ENCODE data around the gene HIGD1A. TPM values are rescaled to one million over a fixed set of nuclear protein-coding genes. Genes with fewer than 3 reads are reported as not detected.

Gene HIGD1A
- 100 to 1,000 TPM; 171 to 217 (median 211) TPM for total RNA-seq

DNA sequence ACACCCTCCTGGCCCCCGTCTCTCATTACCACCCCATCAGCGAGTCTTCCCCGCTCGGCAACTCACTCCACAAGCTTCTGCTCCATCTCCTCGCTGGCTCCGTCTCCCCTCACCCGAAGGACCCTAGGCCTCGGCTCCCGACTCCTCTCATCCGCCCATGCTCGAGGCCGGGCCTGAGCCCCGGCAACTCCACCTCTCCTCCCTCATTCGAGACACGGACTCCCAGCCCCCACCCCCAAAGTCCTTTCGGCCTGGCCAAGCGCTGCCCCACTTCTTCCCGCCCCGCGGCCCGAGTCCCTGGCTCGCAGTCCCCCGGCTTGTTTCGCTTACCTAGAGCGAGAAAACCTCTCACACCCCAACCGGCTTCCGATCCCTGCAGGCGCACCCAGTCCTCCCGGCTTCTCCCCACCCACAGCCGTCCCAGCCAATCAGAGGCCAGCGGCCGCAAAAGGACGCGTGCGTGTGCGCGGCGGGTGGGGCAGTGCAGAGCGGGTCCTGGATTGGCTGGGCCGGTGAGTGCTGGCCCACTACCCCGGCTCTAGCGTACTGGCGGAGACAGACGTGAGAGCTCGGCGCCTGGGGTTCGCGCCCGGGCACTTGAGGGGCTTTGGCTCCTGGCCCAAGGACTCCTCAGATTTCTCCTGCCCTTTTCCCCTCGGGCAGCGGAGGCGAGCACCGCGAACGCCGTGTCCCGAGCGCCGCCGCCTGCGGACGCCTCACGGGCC is at the start of gene HIGD1A:
Gene HIGD1A, minus strand, starts transcription at position 385 of the 725 bp plus-strand sequence. CDS start 10,237 bp downstream, outside the sequence.
- TF ChIP-seq, protein P1, sequence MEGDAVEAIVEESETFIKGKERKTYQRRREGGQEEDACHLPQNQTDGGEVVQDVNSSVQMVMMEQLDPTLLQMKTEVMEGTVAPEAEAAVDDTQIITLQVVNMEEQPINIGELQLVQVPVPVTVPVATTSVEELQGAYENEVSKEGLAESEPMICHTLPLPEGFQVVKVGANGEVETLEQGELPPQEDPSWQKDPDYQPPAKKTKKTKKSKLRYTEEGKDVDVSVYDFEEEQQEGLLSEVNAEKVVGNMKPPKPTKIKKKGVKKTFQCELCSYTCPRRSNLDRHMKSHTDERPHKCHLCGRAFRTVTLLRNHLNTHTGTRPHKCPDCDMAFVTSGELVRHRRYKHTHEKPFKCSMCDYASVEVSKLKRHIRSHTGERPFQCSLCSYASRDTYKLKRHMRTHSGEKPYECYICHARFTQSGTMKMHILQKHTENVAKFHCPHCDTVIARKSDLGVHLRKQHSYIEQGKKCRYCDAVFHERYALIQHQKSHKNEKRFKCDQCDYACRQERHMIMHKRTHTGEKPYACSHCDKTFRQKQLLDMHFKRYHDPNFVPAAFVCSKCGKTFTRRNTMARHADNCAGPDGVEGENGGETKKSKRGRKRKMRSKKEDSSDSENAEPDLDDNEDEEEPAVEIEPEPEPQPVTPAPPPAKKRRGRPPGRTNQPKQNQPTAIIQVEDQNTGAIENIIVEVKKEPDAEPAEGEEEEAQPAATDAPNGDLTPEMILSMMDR (IDR thresholded peaks at IDR 0.05) = no peak
- TF ChIP-seq POLR2A (IDR thresholded peaks at IDR 0.05) = peak; percentile 81 to 100
- Histone ChIP-seq H3K9me3 (no peaks in the 10 kb centered on the region), H3K4me1 (peaks cover 26 to 32% of the 10 kb centered on the region in 2 donors), H3K27ac (peak within 1 kb of the TSS; percentile 96 to 98 (median 97)), H3K27me3 (no peaks in the 10 kb centered on the region), H3K36me3 (no peaks in the 10 kb centered on the region), H3K4me3 (replicated peaks in 1 of 3) (peak within 1 kb of the TSS; percentile 27 to 97 (median 77))
- intact Hi-C loops (cut with DNase I) = no loop called here
- DNase-seq = peak; percentile 97
- WGBS, 2 donors = 0 to 2% methylated on average over 26 to 27 of the region's 63 CpGs

DNA sequence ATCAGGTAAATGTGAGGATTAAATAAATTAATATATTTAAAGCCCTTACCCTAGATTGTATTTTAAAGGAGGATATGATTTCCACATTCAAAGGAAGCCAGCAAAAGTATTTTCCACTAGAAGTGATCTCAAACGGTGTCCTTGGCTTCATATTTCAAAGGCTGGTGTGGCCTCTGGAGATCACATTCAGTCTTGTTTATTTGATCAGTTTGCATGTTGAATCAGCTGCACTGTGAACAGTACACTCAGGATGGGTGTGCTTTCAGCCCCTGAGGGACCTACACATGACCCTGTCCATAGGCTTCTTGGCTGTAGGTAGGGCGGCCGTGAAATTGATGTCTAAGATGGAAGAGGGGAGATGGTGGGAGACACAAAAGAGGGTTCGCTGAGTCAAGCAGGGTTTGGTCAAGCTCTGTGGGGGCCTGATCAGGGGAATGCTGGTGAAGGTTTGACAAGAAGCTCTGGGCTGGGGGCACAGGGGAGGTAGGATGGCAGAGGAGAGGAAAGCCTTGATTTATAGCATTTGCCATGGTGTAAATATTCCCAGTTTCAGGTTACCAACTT is 49.5 kb upstream of the HIGD1A start:
- Histone ChIP-seq H3K27ac (no peak overlapping the region), H3K36me3 (no peaks in the 10 kb centered on the region), H3K27me3 (no peaks in the 10 kb centered on the region), H3K9me3 (no peaks in the 10 kb centered on the region), H3K4me1 (peaks cover 0 to 6% of the 10 kb centered on the region in 2 donors), H3K4me3 (replicated peaks in 1 of 3) (no peak overlapping the region)
- TF ChIP-seq POLR2A (IDR thresholded peaks at IDR 0.05) = no peak
- TF ChIP-seq, protein P1 (IDR thresholded peaks at IDR 0.05) = no peak
- no peak for DNase-seq
- 82 to 84% methylated on average over 4 of the region's 4 CpGs for WGBS, 2 donors
- intact Hi-C loops (cut with DNase I) = no loop called here

- 89 to 100% methylated on average over 1 of the region's 1 CpG for WGBS, 2 donors
- H3K9me3 ChIP-seq = no peaks in the 10 kb centered on the region
- H3K4me1 ChIP-seq = peaks cover 0 to 6% of the 10 kb centered on the region in 2 donors
- no peak for DNase-seq
- peak overlapping the region in 2 of 3 donors; percentile 26 to 37 for H3K27ac ChIP-seq
- intact Hi-C loops (cut with DNase I) = no loop called here
- TF ChIP-seq, protein P1 (IDR thresholded peaks at IDR 0.05) = no peak
- no peak for TF ChIP-seq POLR2A (IDR thresholded peaks at IDR 0.05)
- no peaks in the 10 kb centered on the region for H3K36me3 ChIP-seq
- no peaks in the 10 kb centered on the region for H3K27me3 ChIP-seq
- no peak overlapping the region for H3K4me3 ChIP-seq (replicated peaks in 1 of 3)
These were observed 48.8 kb upstream of the HIGD1A start for GRCh38 chr3:42853056-42853455.

DNA sequence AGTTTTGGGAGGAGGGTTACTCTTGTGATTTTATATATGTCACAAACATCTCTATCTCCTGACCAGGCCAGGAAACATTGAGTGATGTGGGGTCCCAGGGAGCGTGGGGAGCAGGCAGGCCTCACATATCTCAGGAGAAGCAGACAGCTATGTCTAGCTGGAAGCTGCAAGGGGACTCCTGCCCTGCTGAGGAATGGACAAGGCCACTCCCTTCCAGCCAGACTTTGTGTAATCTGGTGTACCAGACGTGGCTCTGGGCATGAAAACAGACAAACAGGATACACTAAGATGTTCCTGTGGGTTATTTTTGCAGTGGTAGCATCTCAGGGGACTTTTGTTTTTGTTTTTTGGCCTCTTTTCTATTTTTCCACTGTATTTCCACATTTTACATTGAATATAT is 48.2 kb upstream of the HIGD1A start:
- DNase-seq = no peak

More for the DNA sequence above, 48.2 kb upstream of the HIGD1A start:
- no peak for TF ChIP-seq POLR2A (IDR thresholded peaks at IDR 0.05)
- TF ChIP-seq, protein P1 (IDR thresholded peaks at IDR 0.05) = no peak
- H3K9me3 ChIP-seq = no peaks in the 10 kb centered on the region
- no peaks in the 10 kb centered on the region for H3K36me3 ChIP-seq
- intact Hi-C loops (cut with DNase I) = no loop called here
- WGBS, 2 donors = 58 to 77% methylated on average over 2 of the region's 2 CpGs
- H3K4me3 ChIP-seq (replicated peaks in 1 of 3) = no peak overlapping the region
- H3K27me3 ChIP-seq = no peaks in the 10 kb centered on the region
- H3K27ac ChIP-seq = peak overlapping the region; percentile 24 to 53 (median 42)
- H3K4me1 ChIP-seq = peaks cover 0 to 9% of the 10 kb centered on the region in 2 donors

Data from thyroid gland (tissue), 4 donors.